CD1c-positive myeloid dendritic cell (primary cell): ENCODE data around the gene ITPR2.
"Not testable (repeated sequence)": the region's sequence is repeated elsewhere in the genome, so short reads cannot be mapped to it uniquely, and the experiment has no call there.

Experiments
- DNase-seq: peaks from one replicate; pipeline ENCODE4 v3.0.0-alpha.2; 2016; ENCODE audit errors: extremely low spot score

ITPR2 gene

DNA sequence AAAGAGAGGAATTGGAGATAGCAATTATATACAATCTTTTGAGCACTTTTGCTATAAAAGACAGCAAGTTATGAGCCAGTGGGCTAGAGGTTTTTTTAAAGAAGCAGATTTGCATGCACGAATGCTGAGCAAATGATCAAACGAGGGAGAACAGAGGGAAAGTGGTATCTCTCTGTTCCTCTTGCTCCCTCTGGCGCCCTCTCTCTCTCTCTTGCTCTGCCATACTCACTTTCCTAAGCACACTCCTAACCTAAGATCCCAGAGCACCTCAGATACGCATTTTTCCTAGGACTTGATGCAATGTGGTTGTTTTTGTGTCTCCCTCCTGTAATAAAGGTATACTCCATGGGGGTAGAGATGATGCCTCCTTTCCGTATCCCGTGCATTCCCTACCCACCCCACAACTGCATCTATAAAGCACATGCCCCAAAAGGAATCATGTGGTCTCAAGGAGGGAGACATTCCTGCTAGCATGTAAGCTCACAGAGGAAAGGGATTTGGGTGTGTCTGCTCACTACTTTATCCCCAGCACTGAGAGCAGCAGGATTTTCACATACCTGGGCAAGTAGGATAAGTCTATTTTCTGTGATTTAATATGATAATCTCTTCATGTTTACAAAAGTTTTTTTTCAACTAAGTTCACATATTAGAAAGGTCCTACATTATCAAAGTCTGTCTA is 367.4 kb downstream of the ITPR2 start:
- no peak for DNase-seq

DNA sequence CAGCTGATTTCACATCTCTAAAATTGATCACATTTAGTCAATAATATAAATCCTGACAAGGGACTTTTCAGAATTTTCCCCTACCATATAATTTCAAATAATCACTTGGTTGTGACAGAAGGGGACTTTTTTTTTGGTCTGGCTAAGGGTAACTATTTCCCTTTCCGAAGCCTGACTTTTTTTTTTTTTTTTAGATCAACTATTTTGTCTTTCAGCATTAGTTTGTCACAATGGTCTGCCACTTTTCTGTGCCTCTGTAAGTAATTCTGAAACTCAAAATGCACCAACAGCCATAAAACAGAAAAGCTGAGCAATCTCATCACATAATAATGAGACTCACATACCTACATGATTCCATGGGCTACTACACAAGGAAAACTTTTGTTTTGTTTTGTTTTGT is 371.2 kb downstream of the ITPR2 start:
- no peak for DNase-seq

DNA sequence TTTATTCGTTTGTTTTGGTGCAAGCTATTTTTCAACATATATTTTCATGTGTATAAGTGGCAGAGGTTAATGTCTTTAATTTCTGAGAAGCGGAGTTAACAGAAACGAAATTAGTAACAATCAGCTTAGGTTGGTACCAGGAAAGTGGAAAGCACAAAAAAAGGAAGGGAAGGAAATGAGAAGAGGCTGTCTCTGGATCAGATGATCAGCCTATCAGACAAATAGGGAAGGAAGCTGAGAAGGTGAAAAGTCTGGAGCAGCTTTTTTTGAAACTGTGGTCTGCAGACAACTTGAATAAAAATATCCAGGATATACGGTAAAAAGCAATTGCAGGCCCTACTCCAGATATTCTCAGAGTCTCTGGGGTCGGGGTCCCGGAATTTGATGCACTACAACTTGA is 372.6 kb downstream of the ITPR2 start:
- no peak for DNase-seq

GRCh38 chr12:26455936-26456574 is 376.9 kb downstream of the ITPR2 start:
- no peak for DNase-seq

DNA sequence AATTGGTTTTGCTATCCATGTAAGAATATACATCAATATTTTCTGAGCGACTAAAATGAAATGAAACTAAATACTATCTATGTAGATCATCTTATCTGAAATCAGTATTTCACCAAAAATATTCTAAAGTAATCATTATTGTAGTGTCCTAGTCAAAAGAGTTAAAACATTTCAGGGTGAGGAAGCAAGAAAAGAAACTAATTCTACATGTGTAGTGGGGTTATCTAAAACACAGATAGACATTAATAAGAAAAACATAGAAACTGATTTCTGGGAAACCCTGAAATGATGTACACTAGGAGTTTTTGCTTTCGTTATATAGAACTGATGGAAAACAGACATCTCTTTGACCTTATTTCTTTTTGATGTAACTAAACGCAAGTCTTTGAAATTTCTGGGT is 379.7 kb downstream of the ITPR2 start:
- no peak for DNase-seq

DNA sequence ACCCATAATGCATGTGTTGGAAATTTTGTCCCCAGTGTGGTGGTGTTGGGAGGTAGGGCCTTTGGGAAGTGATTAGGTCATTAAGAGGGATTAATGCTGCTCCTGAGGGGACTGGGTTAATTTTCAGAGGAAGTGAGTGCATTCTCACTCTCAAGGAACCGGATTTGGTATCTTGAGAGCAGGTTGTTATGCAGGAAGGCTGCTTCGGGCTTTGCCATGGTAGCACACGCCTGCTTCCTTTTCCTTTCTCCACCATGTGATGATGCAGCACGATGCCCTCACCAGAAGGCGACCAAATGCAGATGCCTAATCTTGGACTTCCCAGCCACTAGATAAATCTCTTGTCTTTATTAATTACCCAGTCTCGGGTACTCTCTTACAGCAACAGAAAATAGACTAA is 380.5 kb downstream of the ITPR2 start:
- DNase-seq, result no peak

GRCh38 chr12:26451763-26452162 is 381.2 kb downstream of the ITPR2 start:
- DNase-seq, result no peak

- DNase-seq, result no peak
Observed at GRCh38 chr12:26445909-26446308, 387.1 kb downstream of the ITPR2 start.

- no peak for DNase-seq
Observed at GRCh38 chr12:26443309-26443708, 389.7 kb downstream of the ITPR2 start.

- no peak for DNase-seq
Observed at GRCh38 chr12:26441434-26441833, 391.6 kb downstream of the ITPR2 start.

DNA sequence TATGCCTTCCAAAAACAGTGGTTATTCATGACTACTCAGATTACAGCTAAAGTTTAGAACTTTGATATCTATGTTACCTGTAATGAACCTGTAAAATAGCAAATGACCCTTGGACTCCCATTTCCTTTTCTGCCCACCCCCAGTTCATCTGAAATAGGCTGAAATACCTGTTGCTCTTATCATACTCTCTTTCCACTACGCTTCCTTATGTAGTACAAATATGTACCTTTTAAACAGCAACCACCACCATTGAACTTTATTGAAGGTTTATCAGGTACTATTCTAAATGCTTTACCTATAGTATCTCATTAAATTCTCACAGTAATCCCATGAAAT is 398.0 kb downstream of the ITPR2 start:
- no peak for DNase-seq

GRCh38 chr12:26434299-26435068 is 398.5 kb downstream of the ITPR2 start:
- DNase-seq, result peak; percentile 54

DNA sequence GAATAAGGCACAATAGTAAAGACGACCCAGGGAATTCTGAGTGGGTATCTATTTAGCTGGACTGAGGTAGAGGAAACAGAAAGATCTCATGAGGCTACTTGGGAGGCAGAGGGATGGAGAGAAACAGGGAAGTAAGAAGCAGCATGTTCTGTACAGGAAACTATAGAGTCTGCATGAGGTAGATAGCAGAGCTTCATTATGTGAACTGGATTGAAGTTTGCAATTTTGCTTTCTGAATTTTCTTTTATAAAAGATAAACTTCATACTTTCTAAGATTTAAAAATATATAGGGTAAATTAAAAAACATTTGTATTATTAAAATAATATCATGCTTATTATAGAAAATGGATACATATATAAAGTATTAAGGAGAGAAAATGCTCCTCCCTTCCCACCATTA is 399.3 kb downstream of the ITPR2 start:
- DNase-seq, result not testable (repeated sequence)

DNA sequence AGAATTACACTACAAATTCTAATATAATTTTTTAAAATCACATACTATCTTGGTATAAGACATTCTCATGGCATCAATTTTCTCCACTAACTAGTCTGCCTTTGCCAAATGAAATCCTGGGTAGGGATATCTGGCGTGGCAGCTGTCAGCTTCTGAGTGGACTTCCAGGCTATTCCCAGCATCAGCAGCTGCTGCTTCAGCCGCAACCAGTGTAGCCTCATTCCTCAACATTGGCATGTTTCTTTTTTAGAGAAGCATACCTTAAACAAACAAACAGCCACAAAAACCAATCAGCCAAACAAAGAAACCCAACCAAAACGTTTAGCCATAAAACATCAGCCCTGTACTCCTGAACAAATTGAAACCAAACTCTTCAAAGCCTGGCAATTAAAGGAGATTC is 401.8 kb downstream of the ITPR2 start:
- DNase-seq, result no peak

- not testable (repeated sequence) for DNase-seq
Observed at GRCh38 chr12:26430596-26430995, 402.4 kb downstream of the ITPR2 start.

DNA sequence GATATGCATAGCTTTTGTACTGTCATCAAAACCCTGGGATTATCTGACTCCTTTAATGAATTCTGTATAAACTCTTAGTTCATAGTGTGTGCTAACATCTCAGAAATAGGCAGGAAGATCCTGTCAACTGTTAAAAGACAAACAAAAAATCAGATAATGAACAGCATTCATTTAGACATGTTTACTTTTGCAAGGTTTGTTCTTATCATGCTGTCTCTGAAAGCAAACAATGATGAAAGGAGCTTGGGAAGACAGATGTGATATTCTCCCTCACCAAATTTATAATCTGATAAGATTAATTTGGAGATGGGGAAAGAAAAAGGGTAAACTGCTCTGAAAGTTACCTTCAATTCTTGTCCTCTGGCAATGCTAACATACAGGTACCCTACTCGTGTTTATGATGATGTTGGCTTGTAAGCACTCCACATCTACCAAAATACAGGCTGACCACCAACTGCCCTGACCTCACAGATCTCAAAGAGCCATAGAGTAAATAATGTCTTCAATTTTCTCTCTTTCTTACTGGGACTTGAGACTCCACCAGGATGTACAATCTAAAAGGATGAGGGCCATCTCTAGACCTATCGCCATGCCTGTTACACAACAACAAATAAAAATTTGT is 403.8 kb downstream of the ITPR2 start:
- DNase-seq, result no peak

- no peak for DNase-seq
Observed at GRCh38 chr12:26428420-26428819, 404.6 kb downstream of the ITPR2 start.

DNA sequence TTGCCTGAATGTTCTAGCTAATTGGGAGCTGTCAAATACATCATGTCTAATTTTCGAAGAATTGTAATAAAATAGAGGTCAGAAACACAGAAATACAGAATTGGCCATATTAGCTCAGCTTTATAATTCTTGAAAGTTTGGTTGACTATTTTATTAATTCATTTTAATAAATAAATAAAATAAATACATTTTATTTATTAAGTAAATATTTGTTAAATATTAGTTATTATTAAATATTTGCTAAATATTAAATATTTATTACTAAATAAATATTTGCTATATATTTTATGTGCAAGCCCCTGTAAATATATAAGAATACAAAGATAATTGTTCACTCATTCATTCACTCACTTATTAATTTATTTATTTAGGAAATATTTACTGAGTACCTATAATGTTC is 406.3 kb downstream of the ITPR2 start:
- DNase-seq, result no peak

DNA sequence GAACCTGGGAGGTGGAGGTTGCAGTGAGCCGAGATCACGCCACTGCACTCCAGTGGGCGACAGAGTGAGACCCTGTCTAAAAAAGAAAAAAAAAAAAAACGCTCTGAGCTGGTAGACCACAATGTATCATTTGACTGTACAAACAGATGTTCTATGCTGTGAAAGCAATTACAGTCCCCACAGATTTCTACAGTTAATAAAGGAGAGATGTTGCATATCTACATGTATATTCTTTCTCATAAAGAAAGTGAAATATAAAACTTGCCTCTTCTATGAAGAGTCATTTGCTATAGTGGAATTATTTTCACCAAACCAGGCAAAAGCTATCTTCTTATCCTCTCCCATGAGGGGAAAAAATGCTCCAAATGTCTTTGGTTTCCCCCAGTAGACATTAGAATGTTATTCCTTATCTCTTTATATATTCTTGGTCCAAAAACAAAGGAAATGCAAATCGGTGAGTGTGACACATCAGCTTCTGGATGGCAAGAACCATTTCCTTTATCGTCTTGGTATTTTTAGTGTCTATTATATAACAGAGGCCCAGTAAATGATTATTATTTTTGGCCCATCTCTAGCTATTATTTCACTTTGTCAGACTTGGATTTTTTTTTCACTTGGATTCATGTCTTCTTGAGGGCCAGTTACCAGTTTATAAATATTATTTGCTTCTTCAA is 407.3 kb downstream of the ITPR2 start:
- DNase-seq, result no peak

GRCh38 chr12:26422839-26423398 is 410.1 kb downstream of the ITPR2 start:
- no peak for DNase-seq

DNA sequence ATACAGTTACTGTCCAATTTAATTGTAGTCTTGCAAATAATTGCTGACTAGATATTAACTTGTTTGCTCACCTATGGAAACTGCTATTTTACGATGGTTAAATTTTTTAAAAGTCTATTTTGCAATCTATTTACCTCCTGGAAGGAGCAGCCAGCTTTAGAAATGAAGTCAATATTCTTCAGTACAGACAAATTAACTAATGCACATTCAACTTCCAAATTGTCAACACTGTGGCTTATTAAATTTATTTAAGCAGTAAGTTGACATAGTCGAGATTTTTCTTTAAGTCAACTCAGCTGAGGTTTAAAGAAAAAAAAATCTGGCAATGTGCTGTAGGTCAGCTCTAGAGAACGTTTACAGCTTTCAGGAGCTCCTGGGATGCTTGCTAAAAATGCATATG is 416.4 kb downstream of the ITPR2 start:
- no peak for DNase-seq

DNA sequence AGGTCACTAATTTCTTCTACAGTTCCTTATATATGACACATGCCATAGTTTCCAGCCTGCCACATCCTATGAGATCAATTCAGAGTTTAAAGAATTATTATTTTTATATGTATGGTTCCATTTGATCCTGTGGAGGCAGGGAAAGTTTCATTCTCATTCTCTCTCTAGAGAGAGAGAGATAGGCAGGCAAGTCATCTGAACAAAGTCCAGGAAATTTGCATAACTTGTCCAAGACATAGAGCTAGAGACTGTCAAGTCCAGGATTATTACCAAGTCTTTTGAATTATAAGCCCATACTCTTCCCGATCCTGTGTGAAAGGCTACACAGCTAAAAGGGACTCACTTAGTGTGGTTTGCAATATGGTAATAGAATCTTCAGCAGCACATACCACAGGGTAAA is 422.3 kb downstream of the ITPR2 start:
- DNase-seq, result no peak
